H1 (cell line): Measurements from ENCODE around the gene LRRC2. TPM values are rescaled to one million over a fixed set of nuclear protein-coding genes. Genes with fewer than 3 reads are reported as not detected.

Source experiments
- CTCF ChIA-PET: fragments of 300-600 bp; sonication (Branson Sonifier 250); formaldehyde crosslinking; loops from one replicate; lab custom pipeline; 2021; ENCODE audit not compliant: partially characterized antibody; lab: Charles Lee
- POLR2A ChIA-PET: fragments of 300-600 bp; sonication (Branson Sonifier 250); formaldehyde crosslinking; loops from one replicate; lab custom pipeline; 2021; ENCODE audit warnings: inconsistent platforms; ENCODE audit not compliant: partially characterized antibody; lab: Charles Lee
- DNase-seq, 2 experiments: peaks; one replicate each; pipeline versions ENCODE4 v3.0.0 to v3.0.0-alpha.2; 2010 to 2022; ENCODE audit warnings: low spot score in 2 of 2, low read depth in 1 of 2, mixed read lengths in 1 of 2
- FAIRE-seq: peaks from 2 replicates; lab custom pipeline; 2011; peaks lifted over from hg19 to GRCh38; lab: Jason Lieb, UNC
- H2AFZ ChIP-seq: 2 replicates; pipeline ENCODE4 v1.8.1; 2012; ENCODE audit warnings: low read length, inconsistent platforms
- H2AK5ac ChIP-seq: 2 replicates; pipeline ENCODE4 v1.6.1; 2013; ENCODE audit warnings: low read depth, low read length
- H2BK120ac ChIP-seq: replicated peaks from 2 replicates; pipeline ENCODE3; 2013; ENCODE audit warnings: low read depth, low read length, inconsistent platforms
- H2BK12ac ChIP-seq: 2 replicates; pipeline ENCODE4 v1.6.1; 2013; ENCODE audit warnings: low read depth, low read length
- H2BK15ac ChIP-seq: 2 replicates; pipeline ENCODE4 v1.6.1; 2013; ENCODE audit warnings: low read length
- H2BK20ac ChIP-seq: 2 replicates; pipeline ENCODE4 v1.6.1; 2013; ENCODE audit warnings: low read length
- H2BK5ac ChIP-seq: 2 replicates; pipeline ENCODE4 v1.6.1; 2013; ENCODE audit warnings: low read depth, low read length
- H3K14ac ChIP-seq: 2 replicates; pipeline ENCODE4 v1.6.1; 2013; ENCODE audit warnings: inconsistent platforms; ENCODE audit not compliant: insufficient read length
- H3K18ac ChIP-seq: 2 replicates; pipeline ENCODE4 v1.6.1; 2013; ENCODE audit warnings: low read length; ENCODE audit errors: extremely low read depth
- H3K23ac ChIP-seq: 2 replicates; pipeline ENCODE4 v1.6.1; 2013; ENCODE audit warnings: inconsistent platforms; ENCODE audit not compliant: insufficient read length
- H3K23me2 ChIP-seq: 2 replicates; pipeline ENCODE4 v1.6.1; 2013; ENCODE audit warnings: low read depth, low read length
- H3K27ac ChIP-seq: 2 replicates; pipeline ENCODE4 v1.6.1; 2011; ENCODE audit warnings: low read depth, low read length, inconsistent platforms
- H3K27me3 ChIP-seq, 4 experiments: replicated peaks in 1 of 4; 1 replicate in 1 of 4; 2 replicates in 3 of 4; pipeline versions ENCODE4 v1.6.1 to v1.8.1; 2011 to 2013; ENCODE audit warnings: low read length in 3 of 4, mild to moderate bottlenecking in 3 of 4, inconsistent platforms in 2 of 4, mixed read lengths in 2 of 4, moderate library complexity in 1 of 4; ENCODE audit not compliant: control insufficient read depth in 3 of 4, insufficient read depth in 3 of 4; ENCODE audit errors: extremely low read depth in 1 of 4
- H3K36me3 ChIP-seq, 4 experiments: 2 replicates each; pipeline versions ENCODE4 v1.6.1 to v1.8.1; 2011 to 2013; ENCODE audit warnings: mild to moderate bottlenecking in 4 of 4, low read length in 3 of 4, moderate library complexity in 2 of 4, control low read depth in 1 of 4, inconsistent platforms in 1 of 4; ENCODE audit not compliant: insufficient read depth in 4 of 4, control insufficient read depth in 2 of 4
- H3K4ac ChIP-seq: replicated peaks from 2 replicates; pipeline ENCODE3; 2013; ENCODE audit warnings: low read length, low read depth, mixed read lengths, inconsistent platforms; ENCODE audit not compliant: insufficient read length
- H3K4me1 ChIP-seq, 4 experiments: replicated peaks in 1 of 4; 1 replicate in 1 of 4; 2 replicates in 3 of 4; pipeline versions ENCODE4 v1.6.1 to v1.8.1; 2011 to 2013; ENCODE audit warnings: low read length in 3 of 4, inconsistent platforms in 2 of 4, mixed read lengths in 1 of 4; ENCODE audit not compliant: insufficient read depth in 4 of 4, control insufficient read depth in 3 of 4
- H3K4me2 ChIP-seq, 2 experiments: 2 replicates each; pipeline versions ENCODE4 v1.6.1 to v1.8.1; 2011 to 2013; ENCODE audit warnings: low read depth in 2 of 2, low read length in 2 of 2, control low read depth in 1 of 2, inconsistent platforms in 1 of 2, mild to moderate bottlenecking in 1 of 2; ENCODE audit not compliant: insufficient read depth in 1 of 2
- H3K4me3 ChIP-seq, 4 experiments: fragments of 200-600, 300-600 bp in 1 of 4; sonication (generic), shearing (Covaris generic), sonication (Bioruptor Twin) in 1 of 4; 2 replicates each; pipeline versions ENCODE4 v1.5.1 to v1.8.1; 2011 to 2016; ENCODE audit warnings: low read length in 4 of 4, low read depth in 3 of 4, control low read depth in 2 of 4, inconsistent platforms in 2 of 4, mild to moderate bottlenecking in 2 of 4, mixed read lengths in 1 of 4, moderate library complexity in 1 of 4; ENCODE audit not compliant: insufficient read depth in 2 of 4; ENCODE audit errors: extremely low read depth in 1 of 4
- H3K56ac ChIP-seq: replicated peaks from 2 replicates; pipeline ENCODE3; 2013; ENCODE audit warnings: low read depth, mild to moderate bottlenecking, mixed read lengths, low read length, inconsistent platforms; ENCODE audit not compliant: insufficient read length
- H3K79me1 ChIP-seq: 2 replicates; pipeline ENCODE4 v1.6.1; 2013; ENCODE audit warnings: low read depth, low read length, control low read depth
- H3K79me2 ChIP-seq, 2 experiments: 2 replicates each; pipeline versions ENCODE4 v1.6.1 to v1.8.1; 2012 to 2013; ENCODE audit warnings: low read length in 2 of 2, mild to moderate bottlenecking in 2 of 2, inconsistent platforms in 1 of 2; ENCODE audit not compliant: insufficient read depth in 2 of 2, control insufficient read depth in 1 of 2
- H3K9ac ChIP-seq, 4 experiments: replicated peaks in 1 of 4; 1 replicate in 1 of 4; 2 replicates in 3 of 4; pipeline versions ENCODE4 v1.6.1 to v1.8.1; 2011 to 2013; ENCODE audit warnings: low read depth in 3 of 4, low read length in 3 of 4, control low read depth in 2 of 4, mild to moderate bottlenecking in 2 of 4, moderate library complexity in 2 of 4, inconsistent platforms in 1 of 4; ENCODE audit errors: extremely low read depth in 1 of 4
- H3K9me3 ChIP-seq, 2 experiments: 2 replicates each; pipeline versions ENCODE4 v1.6.1 to v1.8.1; 2012 to 2013; ENCODE audit warnings: mild to moderate bottlenecking in 2 of 2, moderate library complexity in 2 of 2, control low read depth in 1 of 2, inconsistent platforms in 1 of 2, low read depth in 1 of 2, low read length in 1 of 2, mixed read lengths in 1 of 2; ENCODE audit not compliant: insufficient read depth in 2 of 2
- H4K20me1 ChIP-seq, 2 experiments: replicated peaks in 1 of 2; 2 replicates each; pipeline versions ENCODE3 to v1.8.1; 2011 to 2013; ENCODE audit warnings: inconsistent platforms in 2 of 2, low read length in 2 of 2, mild to moderate bottlenecking in 1 of 2; ENCODE audit not compliant: insufficient read depth in 2 of 2, control insufficient read depth in 1 of 2
- H4K5ac ChIP-seq: 2 replicates; pipeline ENCODE4 v1.6.1; 2013; ENCODE audit warnings: low read length, low read depth, mixed read lengths, inconsistent platforms; ENCODE audit not compliant: insufficient read length
- H4K8ac ChIP-seq: 2 replicates; pipeline ENCODE4 v1.8.0; 2013; ENCODE audit warnings: mild to moderate bottlenecking, moderate library complexity, low read length, inconsistent platforms; ENCODE audit not compliant: insufficient read depth; ENCODE audit errors: extremely low read depth
- H4K91ac ChIP-seq: replicated peaks from 2 replicates; pipeline ENCODE3; 2013; ENCODE audit warnings: low read length, mixed read lengths, inconsistent platforms; ENCODE audit not compliant: insufficient read length
- CBX5 ChIP-seq: fragments of 300-800, 300-1000 bp; sonication (generic); IDR thresholded peaks from 2 replicates; pipeline ENCODE4 v1.7.1; 2016; ENCODE audit warnings: antibody characterized with exemption, low read length, low read depth
- CBX8 ChIP-seq: fragments of 300-800, 300-1000 bp; sonication (generic); IDR thresholded peaks from 2 replicates; pipeline ENCODE4 v1.7.1; 2016; ENCODE audit warnings: low read depth, low read length, borderline replicate concordance
- CEBPB ChIP-seq: IDR thresholded peaks from 2 replicates; pipeline ENCODE4 v1.6.1; 2012; ENCODE audit warnings: low read depth, low read length
- CREB1 ChIP-seq: IDR thresholded peaks from 2 replicates; pipeline ENCODE4 v1.6.1; 2012; ENCODE audit warnings: inconsistent platforms
- POU5F1 ChIP-seq: IDR thresholded peaks from 2 replicates; pipeline ENCODE4 v1.6.1; 2011; ENCODE audit warnings: low read depth, mild to moderate bottlenecking, low read length, moderate library complexity
- RXRA ChIP-seq: IDR thresholded peaks from 2 replicates; pipeline ENCODE4 v1.6.1; 2011; ENCODE audit warnings: low read depth, mild to moderate bottlenecking, low read length, moderate library complexity; ENCODE audit not compliant: insufficient read depth
- SP2 ChIP-seq: IDR thresholded peaks from 2 replicates; pipeline ENCODE4 v1.6.1; 2012; ENCODE audit warnings: mild to moderate bottlenecking, low read length, inconsistent platforms
- TAF7 ChIP-seq: optimal IDR thresholded peaks from 2 replicates; pipeline ENCODE3; 2011; ENCODE audit warnings: low read depth, mild to moderate bottlenecking, inconsistent platforms, low read length, moderate library complexity, borderline replicate concordance
- WGBS, 2 experiments: shearing (Covaris generic) in 1 of 2; methylation state at CpG; one replicate each; pipeline versions ENCODE4 v1.1.6 to v1.1.7; 2013 to 2015; ENCODE audit warnings: low lambda C conversion rate in 2 of 2, mixed read lengths in 2 of 2, inconsistent platforms in 1 of 2, low coverage in 1 of 2, missing lambda C conversion rate in 1 of 2; ENCODE audit not compliant: insufficient replicate concordance in 2 of 2, insufficient coverage in 1 of 2, insufficient read length in 1 of 2; ENCODE audit errors: extremely low coverage in 1 of 2, missing lambda C conversion rate in 1 of 2; 5-methylcytosine and 5-hydroxymethylcytosine counted together
- polyA plus RNA-seq, 7 experiments: library from polyadenylated mRNA; depleted of rRNA in 3 of 7; stranded (reverse) in 5 of 7; unstranded in 2 of 7; fragments of >200 nt in 5 of 7; fragments of 200-250 nt in 2 of 7; gene quantifications; 1 replicate in 5 of 7; 2 replicates in 1 of 7; 4 replicates in 1 of 7; pipeline versions ENCODE4 v1.2.1 to v1.2.3, GENCODE V29; 2011 to 2013; ENCODE audit warnings: missing spikeins in 2 of 7, mixed read lengths in 2 of 7
- total RNA-seq: library from RNA; stranded (reverse); fragmentation: NEBNext Ultra II Directional; extraction: Animal tissue kit (Norgen Biotek cat#: 25700); gene quantifications from 2 replicates; pipeline ENCODE4 v1.2.1, GENCODE V29; 2021
- TF ChIP-seq, protein P1 (sequence below): IDR thresholded peaks from 2 replicates; pipeline ENCODE4 v1.6.1; 2012; ENCODE audit warnings: inconsistent platforms
- TF ChIP-seq, protein P2 (sequence below): IDR thresholded peaks from 2 replicates; pipeline ENCODE4 v1.6.1; 2012; ENCODE audit warnings: inconsistent platforms

Gene LRRC2
- total and polyA plus RNA-seq, 2 of the 8 experiments (the other 6 are each of a cell fraction or from before 2014, with no cell fraction given) = 1.4 to 6.4 TPM

DNA sequence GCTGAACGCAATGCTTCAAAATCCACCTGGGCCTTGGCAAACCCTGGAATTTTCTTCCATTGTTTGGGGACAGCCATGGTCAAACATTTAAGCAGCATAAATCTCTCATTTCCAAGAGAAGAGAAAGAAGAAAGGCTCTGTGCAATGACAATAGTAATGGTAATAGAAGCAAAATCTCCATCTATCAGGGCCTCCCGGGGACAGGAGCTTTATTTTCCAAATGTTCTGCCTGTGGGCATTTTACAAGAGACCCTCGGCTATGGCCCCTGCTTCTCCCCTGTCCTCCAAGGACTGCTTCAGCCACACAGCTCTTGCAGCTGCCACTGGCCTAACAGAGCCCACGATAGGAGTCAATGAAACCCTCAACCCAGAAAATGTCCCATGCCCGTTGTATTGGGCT, 33.5 kb upstream of the LRRC2 start:
- Histone ChIP-seq H4K91ac (peak overlapping the region; percentile 26), H3K4me2 (peak overlapping the region; percentile 36 to 48; a peak in 2 of 4 replicates), H4K8ac (no peak overlapping the region), H4K20me1 (no peaks in the 10 kb centered on the region), H3K36me3 (no peaks in the 10 kb centered on the region), H2BK20ac (peak overlapping the region; percentile 97), H3K4ac (peak overlapping the region; percentile 40), H2BK12ac (peak overlapping the region; percentile 95; the same call in 1 of the 2 replicates), H3K4me1 (peaks cover 10 to 22% (median 15%) of the 10 kb centered on the region in 4 experiments; a peak in 6 of 7 replicates), H2BK5ac (peak overlapping the region; percentile 96; the same call in 1 of the 2 replicates), H2BK15ac (no peak overlapping the region), H2AFZ (no peak overlapping the region), H3K14ac (no peak overlapping the region), H3K4me3 (peak overlapping the region in 1 of 4 experiments; percentile 18; a peak in 1 of 8 replicates), H3K27me3 (0 out of 7 replicates have a peak, but pooled peaks cover 0 to 3% (median 0%) of the 10 kb centered on the region in 4 experiments), H3K9me3 (no peaks in the 10 kb centered on the region; a peak in 1 of 4 replicates), H3K23ac (no peak overlapping the region)
- no peak for DNase-seq
- POLR2A ChIA-PET = interaction anchor here (1.0 to 7.6 kb wide), 8 partner anchors 10 to 38 kb away, joined by 3 to 85 read pairs (median 4); a partner anchor contains a TSS
- TF ChIP-seq CBX5 = no peak
- TF ChIP-seq POU5F1 = no peak
- no peak for TF ChIP-seq RXRA
- no peak for TF ChIP-seq SP2
- TF ChIP-seq, protein P1, sequence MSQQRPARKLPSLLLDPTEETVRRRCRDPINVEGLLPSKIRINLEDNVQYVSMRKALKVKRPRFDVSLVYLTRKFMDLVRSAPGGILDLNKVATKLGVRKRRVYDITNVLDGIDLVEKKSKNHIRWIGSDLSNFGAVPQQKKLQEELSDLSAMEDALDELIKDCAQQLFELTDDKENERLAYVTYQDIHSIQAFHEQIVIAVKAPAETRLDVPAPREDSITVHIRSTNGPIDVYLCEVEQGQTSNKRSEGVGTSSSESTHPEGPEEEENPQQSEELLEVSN = no peak
- TF ChIP-seq CEBPB = no peak
- TF ChIP-seq TAF7 = no peak
- no peak for TF ChIP-seq CBX8
- TF ChIP-seq CREB1 = no peak
- TF ChIP-seq, protein P2, sequence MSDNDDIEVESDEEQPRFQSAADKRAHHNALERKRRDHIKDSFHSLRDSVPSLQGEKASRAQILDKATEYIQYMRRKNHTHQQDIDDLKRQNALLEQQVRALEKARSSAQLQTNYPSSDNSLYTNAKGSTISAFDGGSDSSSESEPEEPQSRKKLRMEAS = no peak
- TF ChIP-seq, all 59 proteins: peak for 0
- Histone ChIP-seq H3K79me1 (no peaks in the 10 kb centered on the region), H3K56ac (no peak overlapping the region), H3K23me2 (no peaks in the 10 kb centered on the region), H3K9ac (no peak overlapping the region), H3K79me2 (no peaks in the 10 kb centered on the region), H3K18ac (peak overlapping the region; percentile 93; the same call in 1 of the 2 replicates), H2AK5ac (0 out of 2 replicates have a peak overlapping the region, but pooled peaks have one; percentile 14), H4K5ac (peak overlapping the region; percentile 17), H3K27ac (peak overlapping the region; percentile 17; the same call in 1 of the 2 replicates), H2BK120ac (peak overlapping the region; percentile 2)
- FAIRE-seq = no peak
- 52% methylated on average over 5 of the region's 5 CpGs; no CpG with 5 or more reads in 1 of the 2 experiments for WGBS, 2 experiments
- CTCF ChIA-PET = interaction anchor here (0.7 to 2.6 kb wide), 9 partner anchors 10 to 112 kb away, joined by 3 to 7 read pairs (median 3); no protein-coding TSS in a partner anchor
